Measurements from ENCODE around the gene TANC1. TPM values are rescaled to one million over a fixed set of nuclear protein-coding genes. Genes with fewer than 3 reads are reported as not detected.
A peak's percentile ranks its signal among the peaks of the same experiment; 100 is the strongest.

TANC1 gene
- total and polyA plus RNA-seq, 2 donors (not counting 3 experiments of a cell fraction or from before 2014, with no cell fraction given): 58.9 to 99.4 TPM

GRCh38 chr2:159101755-159102489 lies 133.5 kb downstream of the TANC1 start:
- H3K4me2 ChIP-seq (ENCODE audit: insufficient read depth, low read length): no peak overlapping the region
- intact Hi-C loops (cut with micrococcal nuclease): no loop called here
- no peak overlapping the region for H3K27ac ChIP-seq (ENCODE audit: insufficient read depth, low read depth, low read length)
- no TSS peak for BruUV-seq (replicated peaks)
- no peak overlapping the region for H2AFZ ChIP-seq (ENCODE audit: low read depth, low read length)
- H3K9me3 ChIP-seq (replicated peaks; ENCODE audit: control insufficient read depth, insufficient read depth, low read length): no peaks in the 10 kb centered on the region
- no peak overlapping the region for H3K9ac ChIP-seq (replicated peaks; ENCODE audit: extremely low read depth, insufficient read depth, low read length)
- TF ChIP-seq POLR2A (IDR thresholded peaks at IDR 0.05; ENCODE audit: low read depth, low read length): no peak
- DNase-seq (ENCODE audit: low read depth, low spot score) (no peak), FAIRE-seq (peak; percentile 4)
- peaks cover 44% of the 10 kb centered on the region for H3K79me2 ChIP-seq (ENCODE audit: control insufficient read depth, insufficient read depth, low read length)
- ChIA-PET POLR2A (no interaction called here), CTCF (interaction anchor here (3.7 kb wide), 1 partner anchor 17 kb away, joined by 18 read pairs; no protein-coding TSS in a partner anchor)
- H3K4me1 ChIP-seq (ENCODE audit: control insufficient read depth, extremely low read depth, insufficient read depth, low read length): peaks cover 44% of the 10 kb centered on the region
- no peaks in the 10 kb centered on the region for H4K20me1 ChIP-seq (replicated peaks; ENCODE audit: control insufficient read depth, extremely low read depth, insufficient read depth, low read length)
- H3K4me3 ChIP-seq (replicated peaks in 1 of 3; ENCODE audit: insufficient read depth in 1 of 3, low read depth in 1 of 3, low read length in 3 of 3): no peak overlapping the region
- H3K36me3 ChIP-seq (ENCODE audit: control insufficient read depth in 2 of 2, extremely low read depth in 1 of 2, insufficient read depth in 2 of 2, low read length in 2 of 2): peaks cover 2 to 5% of the 10 kb centered on the region in 2 experiments
- H3K27me3 ChIP-seq (ENCODE audit: control insufficient read depth in 2 of 2, insufficient read depth in 2 of 2, low read length in 2 of 2): no peaks in the 10 kb centered on the region
- H3K9me1 ChIP-seq (replicated peaks; ENCODE audit: control insufficient read depth, extremely low read depth, insufficient read depth, low read length): no peaks in the 10 kb centered on the region
- dilution Hi-C loops (cut with MboI; ENCODE audit: extremely low pct_ligation_motif_present, low sequenced_read_pairs): no loop called here

- H3K4me3 ChIP-seq (replicated peaks in 1 of 3; ENCODE audit: insufficient read depth in 1 of 3, low read depth in 1 of 3, low read length in 3 of 3): no peak overlapping the region
- CTCF ChIA-PET: no interaction called here
Observed at GRCh38 chr2:159103411-159103810, 135.0 kb downstream of the TANC1 start.

More at GRCh38 chr2:159103411-159103810, 135.0 kb downstream of the TANC1 start:
- FAIRE-seq (no peak), DNase-seq (ENCODE audit: low read depth, low spot score) (no peak)
- no peak overlapping the region for H3K9ac ChIP-seq (replicated peaks; ENCODE audit: extremely low read depth, insufficient read depth, low read length)
- no peaks in the 10 kb centered on the region for H4K20me1 ChIP-seq (replicated peaks; ENCODE audit: control insufficient read depth, extremely low read depth, insufficient read depth, low read length)
- no peaks in the 10 kb centered on the region for H3K27me3 ChIP-seq (ENCODE audit: control insufficient read depth in 2 of 2, insufficient read depth in 2 of 2, low read length in 2 of 2)
- no TSS peak for BruUV-seq (replicated peaks)
- H3K9me1 ChIP-seq (replicated peaks; ENCODE audit: control insufficient read depth, extremely low read depth, insufficient read depth, low read length): no peaks in the 10 kb centered on the region
- H3K4me2 ChIP-seq (ENCODE audit: insufficient read depth, low read length): no peak overlapping the region
- peaks cover 46% of the 10 kb centered on the region for H3K79me2 ChIP-seq (ENCODE audit: control insufficient read depth, insufficient read depth, low read length)
- TF ChIP-seq FOS (IDR thresholded peaks at IDR 0.05; ENCODE audit: borderline replicate concordance, insufficient read depth, low read length) (no peak), CTCF (IDR thresholded peaks at IDR 0.05; ENCODE audit: extremely low read depth in 1 of 2, insufficient read depth in 1 of 2, low read depth in 1 of 2, low read length in 2 of 2) (no peak), EZH2 (IDR thresholded peaks at IDR 0.05; ENCODE audit: borderline replicate concordance, low read depth, low read length, severe bottlenecking) (no peak), JUN (IDR thresholded peaks at IDR 0.05; ENCODE audit: borderline replicate concordance, insufficient read depth, insufficient read length, low read depth) (no peak), GATA2 (IDR thresholded peaks at IDR 0.05; ENCODE audit: insufficient read depth, insufficient read length, low read depth, low read length) (no peak), POLR2AphosphoS5 (IDR thresholded peaks at IDR 0.05; ENCODE audit: insufficient read depth, low read depth, low read length) (no peak), MYC (IDR thresholded peaks at IDR 0.05; ENCODE audit: low read depth, low read length) (no peak), POLR2A (IDR thresholded peaks at IDR 0.05; ENCODE audit: low read depth, low read length) (no peak), MAX (IDR thresholded peaks at IDR 0.05; ENCODE audit: insufficient read depth, insufficient read length) (no peak)
- no peaks in the 10 kb centered on the region for H3K9me3 ChIP-seq (replicated peaks; ENCODE audit: control insufficient read depth, insufficient read depth, low read length)
- H2AFZ ChIP-seq (ENCODE audit: low read depth, low read length): no peak overlapping the region
- intact Hi-C loops (cut with micrococcal nuclease): no loop called here
- H3K4me1 ChIP-seq (ENCODE audit: control insufficient read depth, extremely low read depth, insufficient read depth, low read length): peaks cover 30% of the 10 kb centered on the region
- POLR2A ChIA-PET: no interaction called here
- H3K27ac ChIP-seq (ENCODE audit: insufficient read depth, low read depth, low read length): no peak overlapping the region
- peaks cover 2 to 5% of the 10 kb centered on the region in 2 experiments for H3K36me3 ChIP-seq (ENCODE audit: control insufficient read depth in 2 of 2, extremely low read depth in 1 of 2, insufficient read depth in 2 of 2, low read length in 2 of 2)
- dilution Hi-C loops (cut with MboI; ENCODE audit: extremely low pct_ligation_motif_present, low sequenced_read_pairs): no loop called here
